ENCODE measurements around the gene SUMF1.

The SUMF1 gene

DNA sequence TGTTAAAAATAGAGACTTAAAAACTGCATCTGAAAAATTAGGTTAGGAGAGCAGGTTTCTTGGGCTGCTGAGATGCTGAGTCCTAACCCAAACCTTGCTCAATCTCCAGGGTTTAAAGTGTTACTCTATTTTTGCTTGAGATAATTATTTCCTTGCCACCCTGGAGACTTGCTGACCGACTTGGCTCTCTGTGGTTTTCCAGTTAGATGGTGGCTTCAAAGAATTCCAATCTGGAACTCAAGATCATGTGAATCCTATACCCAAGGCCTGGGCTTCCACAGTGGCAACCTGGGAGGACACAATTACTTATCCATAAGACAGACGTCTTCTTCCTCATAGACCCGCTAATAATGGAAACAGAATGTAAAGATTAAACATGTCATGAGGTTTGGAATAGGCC lies 47.7 kb downstream of the SUMF1 start:
- no peak overlapping the region for H3K4me3 ChIP-seq (ENCODE audit: insufficient read length, low read depth)
- H3K9me3 ChIP-seq (ENCODE audit: insufficient read depth, low read length): no peaks in the 10 kb centered on the region
- H3K4me1 ChIP-seq (ENCODE audit: insufficient read depth, insufficient read length): no peaks in the 10 kb centered on the region
- no peak for DNase-seq (ENCODE audit: low read depth, low spot score)
- no peaks in the 10 kb centered on the region for H3K27me3 ChIP-seq (ENCODE audit: insufficient read depth, insufficient read length)
- H3K36me3 ChIP-seq (ENCODE audit: insufficient read depth, insufficient read length, low read length): peaks cover 10% of the 10 kb centered on the region
- H3K9ac ChIP-seq (ENCODE audit: insufficient read length, low read depth): no peak overlapping the region
- TF ChIP-seq YY1 (IDR thresholded peaks at IDR 0.05; ENCODE audit: insufficient read depth, insufficient read length) (no peak), ZNF274 (IDR thresholded peaks at IDR 0.05; ENCODE audit: low read depth, low read length) (no peak), SUZ12 (IDR thresholded peaks at IDR 0.05; ENCODE audit: extremely low read depth, insufficient read depth, insufficient read length) (no peak)

DNA sequence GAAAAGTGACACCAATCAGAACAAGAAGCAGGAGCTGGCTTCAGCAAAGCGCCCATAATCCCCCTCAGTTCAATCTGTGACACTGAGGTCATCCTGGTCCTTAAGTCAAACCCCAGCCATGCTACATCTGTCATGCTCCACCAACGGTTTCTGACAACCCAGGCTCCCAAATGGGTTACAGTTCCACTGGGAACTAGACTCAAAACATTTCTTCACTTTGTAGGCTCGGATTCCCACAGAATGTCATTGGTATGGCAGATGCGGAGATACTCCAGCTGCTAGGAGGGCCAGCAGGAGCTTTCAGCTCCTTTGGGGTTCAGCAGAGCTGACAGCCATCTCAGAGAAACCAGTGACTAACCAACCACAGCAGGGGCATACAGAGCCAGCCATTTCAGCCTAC lies 48.9 kb downstream of the SUMF1 start:
- Histone ChIP-seq H3K4me1 (ENCODE audit: insufficient read depth, insufficient read length) (no peaks in the 10 kb centered on the region), H3K27me3 (ENCODE audit: insufficient read depth, insufficient read length) (no peaks in the 10 kb centered on the region), H3K9me3 (ENCODE audit: insufficient read depth, low read length) (no peaks in the 10 kb centered on the region), H3K4me3 (ENCODE audit: insufficient read length, low read depth) (no peak overlapping the region), H3K9ac (ENCODE audit: insufficient read length, low read depth) (no peak overlapping the region), H3K36me3 (ENCODE audit: insufficient read depth, insufficient read length, low read length) (peaks cover 10% of the 10 kb centered on the region)
- no peak for DNase-seq (ENCODE audit: low read depth, low spot score)
- no peak for TF ChIP-seq SUZ12 (IDR thresholded peaks at IDR 0.05; ENCODE audit: extremely low read depth, insufficient read depth, insufficient read length)

DNA sequence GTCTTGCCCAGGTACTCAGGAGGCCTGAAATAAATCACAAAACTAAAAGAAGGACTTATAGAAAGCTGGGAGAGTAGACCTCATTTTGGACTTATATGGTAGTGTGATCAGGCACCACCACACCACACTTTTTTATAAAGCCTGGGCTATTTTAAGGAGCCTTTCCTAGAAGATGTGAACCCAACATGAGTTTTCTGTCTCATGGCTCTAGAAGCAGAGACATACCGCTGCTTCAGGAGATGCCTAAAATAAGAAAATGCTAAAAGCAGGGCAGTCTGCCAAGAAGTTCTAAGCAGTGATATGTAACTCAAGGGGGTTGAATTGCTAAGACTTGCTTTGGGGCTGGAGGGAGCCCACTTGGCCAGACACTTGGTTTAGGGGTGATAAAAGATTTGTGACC lies 49.6 kb downstream of the SUMF1 start:
- Histone ChIP-seq H3K9ac (ENCODE audit: insufficient read length, low read depth) (no peak overlapping the region), H3K4me3 (ENCODE audit: insufficient read length, low read depth) (no peak overlapping the region), H3K9me3 (ENCODE audit: insufficient read depth, low read length) (no peaks in the 10 kb centered on the region), H3K4me1 (ENCODE audit: insufficient read depth, insufficient read length) (no peaks in the 10 kb centered on the region), H3K36me3 (ENCODE audit: insufficient read depth, insufficient read length, low read length) (peaks cover 13% of the 10 kb centered on the region), H3K27me3 (ENCODE audit: insufficient read depth, insufficient read length) (no peaks in the 10 kb centered on the region)
- TF ChIP-seq ZNF274 (IDR thresholded peaks at IDR 0.05; ENCODE audit: low read depth, low read length) (no peak), SUZ12 (IDR thresholded peaks at IDR 0.05; ENCODE audit: extremely low read depth, insufficient read depth, insufficient read length) (no peak), YY1 (IDR thresholded peaks at IDR 0.05; ENCODE audit: insufficient read depth, insufficient read length) (no peak)
- no peak for DNase-seq (ENCODE audit: low read depth, low spot score)

DNA sequence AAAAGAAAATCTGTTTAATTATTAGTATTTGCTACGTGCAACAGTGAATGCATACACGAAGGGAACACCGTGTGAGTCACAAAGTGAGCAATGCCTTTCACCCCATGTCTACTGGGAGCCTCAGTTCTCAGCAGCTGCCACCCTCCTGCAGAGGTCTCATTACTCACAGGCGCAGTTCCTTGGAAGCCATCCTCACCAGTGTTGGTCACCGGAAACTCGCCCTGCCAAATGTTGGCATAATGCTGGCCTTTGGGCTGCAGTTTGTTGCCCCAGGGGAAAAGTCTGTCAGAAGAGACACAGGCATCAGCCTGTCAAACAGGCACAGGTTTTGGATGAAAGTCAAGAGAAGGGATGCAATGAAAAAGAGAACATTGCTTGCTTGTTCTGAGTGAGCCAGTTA lies 50.1 kb downstream of the SUMF1 start:
- Histone ChIP-seq H3K9ac (ENCODE audit: insufficient read length, low read depth) (no peak overlapping the region), H3K9me3 (ENCODE audit: insufficient read depth, low read length) (no peaks in the 10 kb centered on the region), H3K4me1 (ENCODE audit: insufficient read depth, insufficient read length) (no peaks in the 10 kb centered on the region), H3K36me3 (ENCODE audit: insufficient read depth, insufficient read length, low read length) (peaks cover 13% of the 10 kb centered on the region), H3K27me3 (ENCODE audit: insufficient read depth, insufficient read length) (no peaks in the 10 kb centered on the region), H3K4me3 (ENCODE audit: insufficient read length, low read depth) (no peak overlapping the region)
- TF ChIP-seq SUZ12 (IDR thresholded peaks at IDR 0.05; ENCODE audit: extremely low read depth, insufficient read depth, insufficient read length): no peak
- TF ChIP-seq YY1 (IDR thresholded peaks at IDR 0.05; ENCODE audit: insufficient read depth, insufficient read length): no peak
- no peak for TF ChIP-seq ZNF274 (IDR thresholded peaks at IDR 0.05; ENCODE audit: low read depth, low read length)
- DNase-seq (ENCODE audit: low read depth, low spot score): no peak

DNA sequence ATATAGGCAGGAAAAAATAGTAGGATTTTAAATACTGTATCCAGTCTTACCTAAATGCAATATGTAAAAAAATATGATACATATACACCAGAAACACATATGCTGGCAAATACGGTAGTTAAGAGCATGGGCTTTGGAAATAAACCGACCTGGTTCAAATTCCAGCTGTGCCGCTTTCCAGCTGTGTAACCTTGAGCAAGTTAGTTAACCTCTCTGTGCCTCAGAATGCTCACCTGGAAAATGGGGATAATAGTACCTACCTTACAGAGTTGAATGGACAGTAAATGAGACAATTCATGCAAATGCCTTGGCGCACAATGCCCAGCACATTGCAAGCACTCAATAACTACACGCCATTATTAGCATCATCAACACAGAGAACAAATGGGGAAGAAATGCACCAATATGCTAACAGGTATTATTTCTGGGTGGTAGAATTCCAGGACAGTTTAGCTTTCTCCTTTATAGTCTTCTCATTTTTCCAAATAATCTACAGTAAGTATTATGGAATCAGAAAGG lies 50.6 kb downstream of the SUMF1 start:
- TF ChIP-seq YY1 (IDR thresholded peaks at IDR 0.05; ENCODE audit: insufficient read depth, insufficient read length) (no peak), SUZ12 (IDR thresholded peaks at IDR 0.05; ENCODE audit: extremely low read depth, insufficient read depth, insufficient read length) (no peak), ZNF274 (IDR thresholded peaks at IDR 0.05; ENCODE audit: low read depth, low read length) (no peak)
- no peaks in the 10 kb centered on the region for H3K27me3 ChIP-seq (ENCODE audit: insufficient read depth, insufficient read length)
- H3K36me3 ChIP-seq (ENCODE audit: insufficient read depth, insufficient read length, low read length): peaks cover 13% of the 10 kb centered on the region

DNA sequence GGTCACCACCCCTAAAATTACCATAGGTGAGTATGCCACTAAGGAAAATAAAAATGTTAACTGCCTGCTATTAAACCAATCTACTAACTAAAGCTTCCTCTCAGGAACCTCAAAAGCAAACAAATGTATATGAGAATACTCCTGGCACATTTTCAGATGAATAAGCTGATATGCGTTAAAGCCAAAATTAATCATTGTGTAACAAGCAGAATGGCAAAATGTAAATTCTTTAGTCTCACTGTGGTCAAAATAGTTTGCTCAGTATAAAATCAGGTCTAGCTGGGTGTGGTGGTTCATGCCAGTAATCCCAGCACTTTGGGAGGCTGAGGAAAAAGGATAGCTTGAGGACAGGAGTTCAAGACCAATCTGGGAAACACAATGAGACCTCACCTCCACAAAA lies 53.6 kb downstream of the SUMF1 start:
- Histone ChIP-seq H3K4me1 (ENCODE audit: insufficient read depth, insufficient read length) (no peaks in the 10 kb centered on the region), H3K36me3 (ENCODE audit: insufficient read depth, insufficient read length, low read length) (peaks cover 30% of the 10 kb centered on the region), H3K27me3 (ENCODE audit: insufficient read depth, insufficient read length) (no peaks in the 10 kb centered on the region), H3K9ac (ENCODE audit: insufficient read length, low read depth) (no peak overlapping the region), H3K9me3 (ENCODE audit: insufficient read depth, low read length) (no peaks in the 10 kb centered on the region), H3K4me3 (ENCODE audit: insufficient read length, low read depth) (no peak overlapping the region)
- DNase-seq (ENCODE audit: low read depth, low spot score): no peak
- TF ChIP-seq ZNF274 (IDR thresholded peaks at IDR 0.05; ENCODE audit: low read depth, low read length) (no peak), SUZ12 (IDR thresholded peaks at IDR 0.05; ENCODE audit: extremely low read depth, insufficient read depth, insufficient read length) (no peak), YY1 (IDR thresholded peaks at IDR 0.05; ENCODE audit: insufficient read depth, insufficient read length) (no peak)

More for the DNA sequence above, 50.6 kb downstream of the SUMF1 start:
- H3K9ac ChIP-seq (ENCODE audit: insufficient read length, low read depth): no peak overlapping the region
- no peaks in the 10 kb centered on the region for H3K9me3 ChIP-seq (ENCODE audit: insufficient read depth, low read length)
- no peaks in the 10 kb centered on the region for H3K4me1 ChIP-seq (ENCODE audit: insufficient read depth, insufficient read length)
- no peak for DNase-seq (ENCODE audit: low read depth, low spot score)
- no peak overlapping the region for H3K4me3 ChIP-seq (ENCODE audit: insufficient read length, low read depth)

DNA sequence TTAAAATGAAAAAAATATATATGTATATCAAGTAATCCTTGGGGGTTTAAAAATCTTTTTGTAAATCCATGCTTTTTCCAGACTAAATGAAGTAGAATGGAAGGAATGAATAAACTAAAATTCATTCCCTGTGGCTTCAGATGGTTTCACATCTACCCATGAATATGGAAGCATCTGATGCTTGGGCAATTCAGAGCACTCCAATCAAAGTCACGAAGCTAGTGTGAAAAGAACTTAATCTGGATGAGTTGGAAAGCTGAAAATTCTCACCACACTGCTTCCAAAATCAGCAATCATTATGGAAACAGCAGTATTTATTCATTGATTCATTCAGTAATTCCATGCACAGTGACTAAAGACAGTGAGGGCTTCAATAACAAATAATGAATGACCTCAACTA lies 55.2 kb downstream of the SUMF1 start:
- TF ChIP-seq ZNF274 (IDR thresholded peaks at IDR 0.05; ENCODE audit: low read depth, low read length) (no peak), SUZ12 (IDR thresholded peaks at IDR 0.05; ENCODE audit: extremely low read depth, insufficient read depth, insufficient read length) (no peak), YY1 (IDR thresholded peaks at IDR 0.05; ENCODE audit: insufficient read depth, insufficient read length) (no peak)
- DNase-seq (ENCODE audit: low read depth, low spot score): no peak
- Histone ChIP-seq H3K9me3 (ENCODE audit: insufficient read depth, low read length) (no peaks in the 10 kb centered on the region), H3K4me3 (ENCODE audit: insufficient read length, low read depth) (no peak overlapping the region), H3K36me3 (ENCODE audit: insufficient read depth, insufficient read length, low read length) (peaks cover 29% of the 10 kb centered on the region), H3K27me3 (ENCODE audit: insufficient read depth, insufficient read length) (no peaks in the 10 kb centered on the region), H3K4me1 (ENCODE audit: insufficient read depth, insufficient read length) (no peaks in the 10 kb centered on the region), H3K9ac (ENCODE audit: insufficient read length, low read depth) (no peak overlapping the region)

DNA sequence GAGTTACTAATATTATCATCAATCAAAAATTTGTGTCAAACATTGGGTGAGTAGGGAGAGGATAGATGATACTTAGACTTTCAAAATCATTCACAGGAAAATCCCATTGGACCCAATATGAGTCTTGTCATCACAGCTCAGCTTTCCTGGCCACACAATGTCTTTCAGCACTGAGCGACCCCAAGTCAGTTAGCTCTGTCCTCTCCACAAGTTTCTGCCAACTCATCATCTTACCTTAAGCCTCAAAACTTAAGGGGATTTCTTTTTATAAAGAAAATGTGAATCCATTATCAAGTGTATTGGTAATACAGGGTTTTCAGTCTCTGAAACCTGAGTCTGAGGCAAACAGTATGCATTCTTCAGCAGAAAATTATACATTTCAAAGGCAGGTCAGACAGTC lies 55.8 kb downstream of the SUMF1 start:
- Histone ChIP-seq H3K4me1 (ENCODE audit: insufficient read depth, insufficient read length) (no peaks in the 10 kb centered on the region), H3K4me3 (ENCODE audit: insufficient read length, low read depth) (no peak overlapping the region), H3K9ac (ENCODE audit: insufficient read length, low read depth) (no peak overlapping the region), H3K36me3 (ENCODE audit: insufficient read depth, insufficient read length, low read length) (peaks cover 27% of the 10 kb centered on the region), H3K27me3 (ENCODE audit: insufficient read depth, insufficient read length) (no peaks in the 10 kb centered on the region), H3K9me3 (ENCODE audit: insufficient read depth, low read length) (no peaks in the 10 kb centered on the region)
- TF ChIP-seq ZNF274 (IDR thresholded peaks at IDR 0.05; ENCODE audit: low read depth, low read length): no peak
- no peak for TF ChIP-seq YY1 (IDR thresholded peaks at IDR 0.05; ENCODE audit: insufficient read depth, insufficient read length)
- no peak for TF ChIP-seq SUZ12 (IDR thresholded peaks at IDR 0.05; ENCODE audit: extremely low read depth, insufficient read depth, insufficient read length)
- no peak for DNase-seq (ENCODE audit: low read depth, low spot score)

Data from NT2/D1 (cell line).